ENCODE data around the gene PHF21A.

The PHF21A gene

DNA sequence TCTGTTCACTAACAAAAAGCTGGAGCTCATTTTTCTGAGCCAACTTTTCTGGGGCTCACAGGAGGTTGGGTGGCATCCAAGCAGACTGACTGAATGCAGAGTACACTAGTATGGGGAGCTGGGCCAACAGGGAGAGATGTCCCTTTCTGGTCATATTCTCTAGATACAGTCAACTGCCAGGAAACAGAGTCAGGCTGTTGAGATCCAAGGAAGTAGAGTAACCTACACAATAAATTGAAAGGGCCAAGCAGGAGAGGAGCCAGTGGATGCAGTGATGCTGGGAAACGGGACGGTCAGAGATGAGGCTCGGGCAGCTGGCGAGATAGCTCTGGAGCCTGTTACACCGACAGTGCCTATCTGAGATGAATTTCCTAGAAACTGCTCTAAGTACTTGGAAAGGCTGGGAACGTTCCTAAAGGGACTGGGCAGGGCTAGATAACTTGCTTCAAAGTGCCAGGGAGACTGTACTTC, 127.7 kb downstream of the PHF21A start:
- no peak for DNase-seq (ENCODE audit: extremely low spot score)
- TF ChIP-seq, protein P1, sequence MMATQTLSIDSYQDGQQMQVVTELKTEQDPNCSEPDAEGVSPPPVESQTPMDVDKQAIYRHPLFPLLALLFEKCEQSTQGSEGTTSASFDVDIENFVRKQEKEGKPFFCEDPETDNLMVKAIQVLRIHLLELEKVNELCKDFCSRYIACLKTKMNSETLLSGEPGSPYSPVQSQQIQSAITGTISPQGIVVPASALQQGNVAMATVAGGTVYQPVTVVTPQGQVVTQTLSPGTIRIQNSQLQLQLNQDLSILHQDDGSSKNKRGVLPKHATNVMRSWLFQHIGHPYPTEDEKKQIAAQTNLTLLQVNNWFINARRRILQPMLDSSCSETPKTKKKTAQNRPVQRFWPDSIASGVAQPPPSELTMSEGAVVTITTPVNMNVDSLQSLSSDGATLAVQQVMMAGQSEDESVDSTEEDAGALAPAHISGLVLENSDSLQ (IDR thresholded peaks at IDR 0.05): no peak
- TF ChIP-seq FOXK2 (IDR thresholded peaks at IDR 0.05) (no peak), FOXM1 (IDR thresholded peaks at IDR 0.05; ENCODE audit: borderline replicate concordance) (no peak), ELF4 (IDR thresholded peaks at IDR 0.05) (no peak), ARNT (IDR thresholded peaks at IDR 0.05) (no peak), BHLHE40 (IDR thresholded peaks at IDR 0.05; ENCODE audit: borderline replicate concordance) (no peak), HDGF (IDR thresholded peaks at IDR 0.05; ENCODE audit: borderline replicate concordance) (no peak), NFRKB (IDR thresholded peaks at IDR 0.05) (no peak), ZNF384 (IDR thresholded peaks at IDR 0.05) (no peak), SUZ12 (IDR thresholded peaks at IDR 0.05) (no peak), SP1 (IDR thresholded peaks at IDR 0.05) (no peak), FOXA1 (IDR thresholded peaks at IDR 0.05) (no peak), L3MBTL2 (conservative IDR thresholded peaks at IDR 0.05) (no peak)
- POLR2A ChIA-PET: interaction anchor here (1.9 to 2.4 kb wide), 2 partner anchors 10 kb away, joined by 9 to 13 read pairs; no protein-coding TSS in a partner anchor
- CTCF ChIA-PET: interaction anchor here (0.8 to 4.3 kb wide), 5 partner anchors 10 to 28 kb away, joined by 3 to 25 read pairs (median 11); no protein-coding TSS in a partner anchor

DNA sequence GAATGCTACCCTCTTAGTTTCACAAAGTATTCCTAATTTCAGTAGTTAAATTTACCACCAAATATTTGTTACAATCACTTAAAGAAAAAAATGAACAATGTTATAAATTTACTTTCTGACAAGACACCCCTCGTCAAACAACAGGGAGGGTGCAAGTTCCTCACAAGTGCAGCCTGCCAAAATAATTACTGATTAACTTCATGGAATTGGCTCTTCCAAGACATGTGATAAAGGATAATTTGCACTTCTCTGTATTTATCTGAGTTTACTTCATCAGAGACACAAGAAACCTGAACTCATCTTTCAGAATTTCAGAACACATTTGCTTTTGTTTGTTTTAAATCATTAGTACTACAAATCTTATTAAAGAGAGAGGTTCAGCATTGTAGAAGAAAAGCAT, 132.3 kb downstream of the PHF21A start:
- CTCF ChIA-PET: no interaction called here
- POLR2A ChIA-PET: no interaction called here
- TF ChIP-seq HDGF (IDR thresholded peaks at IDR 0.05; ENCODE audit: borderline replicate concordance) (no peak), LEF1 (IDR thresholded peaks at IDR 0.05; ENCODE audit: borderline replicate concordance) (no peak), SP1 (IDR thresholded peaks at IDR 0.05) (no peak), L3MBTL2 (conservative IDR thresholded peaks at IDR 0.05) (no peak), CTBP1 (IDR thresholded peaks at IDR 0.05; ENCODE audit: borderline replicate concordance) (no peak), ELF4 (IDR thresholded peaks at IDR 0.05) (no peak), SUZ12 (IDR thresholded peaks at IDR 0.05) (no peak), TARDBP (IDR thresholded peaks at IDR 0.05) (no peak), BHLHE40 (IDR thresholded peaks at IDR 0.05; ENCODE audit: borderline replicate concordance) (no peak), NFRKB (IDR thresholded peaks at IDR 0.05) (no peak), FOXA1 (IDR thresholded peaks at IDR 0.05) (no peak), FOXM1 (IDR thresholded peaks at IDR 0.05; ENCODE audit: borderline replicate concordance) (no peak), ARNT (IDR thresholded peaks at IDR 0.05) (no peak), FOXK2 (IDR thresholded peaks at IDR 0.05) (no peak), ZNF384 (IDR thresholded peaks at IDR 0.05) (no peak)
- TF ChIP-seq, protein P1 (IDR thresholded peaks at IDR 0.05): no peak
- no peak for DNase-seq (ENCODE audit: extremely low spot score)

DNA sequence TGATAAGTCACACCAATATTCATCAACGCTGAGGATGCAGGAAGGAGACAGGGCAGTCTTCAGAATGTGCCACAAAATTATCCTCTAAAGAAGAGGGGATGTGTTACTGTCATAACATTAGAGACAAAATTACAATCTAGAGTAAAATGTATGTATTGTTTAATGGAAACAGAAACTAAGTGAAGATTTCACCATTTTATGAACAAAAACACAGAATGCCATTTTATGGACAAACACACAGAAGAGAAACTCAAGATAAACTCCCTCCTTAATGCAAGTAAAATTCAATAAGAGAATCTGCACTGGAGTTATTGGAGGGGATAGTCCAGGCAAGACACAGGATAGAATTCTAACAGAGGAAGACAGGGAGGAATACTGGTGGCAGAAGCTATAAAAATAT, 136.0 kb downstream of the PHF21A start:
- CTCF ChIA-PET: no interaction called here
- no peak for TF ChIP-seq SUZ12 (IDR thresholded peaks at IDR 0.05)
- TF ChIP-seq FOXA1 (IDR thresholded peaks at IDR 0.05): no peak
- TF ChIP-seq L3MBTL2 (conservative IDR thresholded peaks at IDR 0.05): no peak
- no peak for TF ChIP-seq CTBP1 (IDR thresholded peaks at IDR 0.05; ENCODE audit: borderline replicate concordance)
- TF ChIP-seq BHLHE40 (IDR thresholded peaks at IDR 0.05; ENCODE audit: borderline replicate concordance): no peak
- TF ChIP-seq ZNF384 (IDR thresholded peaks at IDR 0.05): no peak
- TF ChIP-seq SP1 (IDR thresholded peaks at IDR 0.05): no peak
- no peak for TF ChIP-seq FOXK2 (IDR thresholded peaks at IDR 0.05)
- no peak for TF ChIP-seq FOXM1 (IDR thresholded peaks at IDR 0.05; ENCODE audit: borderline replicate concordance)
- no peak for TF ChIP-seq NFRKB (IDR thresholded peaks at IDR 0.05)
- no peak for TF ChIP-seq ARNT (IDR thresholded peaks at IDR 0.05)
- no peak for TF ChIP-seq LEF1 (IDR thresholded peaks at IDR 0.05; ENCODE audit: borderline replicate concordance)
- TF ChIP-seq, protein P1 (IDR thresholded peaks at IDR 0.05): no peak
- TF ChIP-seq HDGF (IDR thresholded peaks at IDR 0.05; ENCODE audit: borderline replicate concordance): no peak
- no peak for TF ChIP-seq TARDBP (IDR thresholded peaks at IDR 0.05)
- no peak for TF ChIP-seq ELF4 (IDR thresholded peaks at IDR 0.05)
- POLR2A ChIA-PET: interaction anchor here (2.4 kb wide), 1 partner anchor 10 kb away, joined by 13 read pairs; no protein-coding TSS in a partner anchor
- no peak for DNase-seq (ENCODE audit: extremely low spot score)

DNA sequence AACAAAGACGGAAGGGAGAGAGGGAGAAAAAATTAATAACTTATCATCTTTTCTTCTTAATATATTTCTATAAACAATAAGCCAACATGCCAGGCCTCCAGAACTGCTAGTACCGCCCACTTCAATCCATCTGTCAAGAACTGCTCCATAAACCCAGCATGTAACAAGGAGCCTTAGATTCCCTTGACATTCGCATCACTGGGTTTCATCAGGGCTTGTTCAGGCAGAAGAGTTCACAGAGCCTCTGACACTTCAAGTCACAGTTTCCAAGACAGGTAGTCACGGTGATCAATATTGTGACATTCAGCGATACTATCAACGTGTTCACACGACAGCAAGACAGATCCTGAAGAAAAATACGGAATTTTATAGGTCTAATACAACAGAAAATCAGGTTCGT, 137.1 kb downstream of the PHF21A start:
- DNase-seq (ENCODE audit: extremely low spot score): peak; percentile 54
- TF ChIP-seq FOXA1 (IDR thresholded peaks at IDR 0.05): no peak
- TF ChIP-seq HDGF (IDR thresholded peaks at IDR 0.05; ENCODE audit: borderline replicate concordance): no peak
- no peak for TF ChIP-seq ARNT (IDR thresholded peaks at IDR 0.05)
- TF ChIP-seq ELF4 (IDR thresholded peaks at IDR 0.05): no peak
- peak; percentile 71; the same call in 1 of the 2 replicates for TF ChIP-seq CTBP1 (IDR thresholded peaks at IDR 0.05; ENCODE audit: borderline replicate concordance)
- TF ChIP-seq, protein P1 (IDR thresholded peaks at IDR 0.05): peak; percentile 80
- no peak for TF ChIP-seq FOXM1 (IDR thresholded peaks at IDR 0.05; ENCODE audit: borderline replicate concordance)
- no peak for TF ChIP-seq SUZ12 (IDR thresholded peaks at IDR 0.05)
- no peak for TF ChIP-seq ZNF384 (IDR thresholded peaks at IDR 0.05)
- ChIA-PET CTCF (interaction anchor here (0.8 to 2.2 kb wide), 4 partner anchors 17 to 259 kb away, joined by 3 to 12 read pairs (median 4); no protein-coding TSS in a partner anchor), POLR2A (interaction anchor here (1.4 to 2.4 kb wide), 4 partner anchors 8 to 62 kb away, joined by 3 to 13 read pairs (median 8); no protein-coding TSS in a partner anchor)

DNA sequence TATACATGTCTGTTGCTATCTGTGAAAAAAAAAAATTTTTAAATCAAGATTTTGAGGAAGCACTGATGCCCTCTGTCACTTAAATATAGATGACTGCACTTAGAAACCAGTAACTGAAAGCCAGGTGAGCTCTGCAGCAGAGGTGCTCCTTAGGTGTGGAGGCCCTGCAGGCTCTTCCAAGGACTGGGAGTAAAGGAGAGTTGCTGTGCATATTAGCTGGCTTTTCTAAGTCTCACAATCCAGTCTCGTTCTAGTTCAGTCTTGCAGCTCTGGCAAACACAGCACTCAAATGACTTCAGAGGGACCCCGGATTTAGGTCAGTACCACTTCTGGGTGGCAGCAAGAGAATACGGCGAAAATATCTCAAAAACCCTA, 137.8 kb downstream of the PHF21A start:
- ChIA-PET POLR2A (interaction anchor here (1.0 to 2.4 kb wide), 6 partner anchors 9 to 137 kb away, joined by 3 to 13 read pairs (median 6); no protein-coding TSS in a partner anchor), CTCF (interaction anchor here (0.6 to 2.2 kb wide), 7 partner anchors 10 to 1169 kb away, joined by 3 to 12 read pairs (median 3); no protein-coding TSS in a partner anchor)
- TF ChIP-seq SP1 (IDR thresholded peaks at IDR 0.05) (no peak), LEF1 (IDR thresholded peaks at IDR 0.05; ENCODE audit: borderline replicate concordance) (no peak), TARDBP (IDR thresholded peaks at IDR 0.05) (no peak), CTBP1 (IDR thresholded peaks at IDR 0.05; ENCODE audit: borderline replicate concordance) (no peak), SUZ12 (IDR thresholded peaks at IDR 0.05) (no peak), ZNF384 (IDR thresholded peaks at IDR 0.05) (no peak), ELF4 (IDR thresholded peaks at IDR 0.05) (no peak), BHLHE40 (IDR thresholded peaks at IDR 0.05; ENCODE audit: borderline replicate concordance) (no peak), FOXM1 (IDR thresholded peaks at IDR 0.05; ENCODE audit: borderline replicate concordance) (no peak), L3MBTL2 (conservative IDR thresholded peaks at IDR 0.05) (no peak), NFRKB (IDR thresholded peaks at IDR 0.05) (no peak)
- TF ChIP-seq, protein P1 (IDR thresholded peaks at IDR 0.05): no peak
- no peak for DNase-seq (ENCODE audit: extremely low spot score)
